GM19395 (cell line): ENCODE data around the gene PKM.

ENCODE experiments used
- ATAC-seq: cut with Tn5 transposase; IDR thresholded peaks from one replicate; pipeline ENCODE4 v1.9.1; 2021; ENCODE audit warnings: mild to moderate bottlenecking, moderate library complexity; ENCODE audit not compliant: unreplicated experiment

The PKM gene

GRCh38 chr15:72161361-72162132 is 69.4 kb downstream of the PKM start:
- ATAC-seq, result no peak

- no peak for ATAC-seq
Observed at GRCh38 chr15:72160696-72161245, 70.2 kb downstream of the PKM start.

DNA sequence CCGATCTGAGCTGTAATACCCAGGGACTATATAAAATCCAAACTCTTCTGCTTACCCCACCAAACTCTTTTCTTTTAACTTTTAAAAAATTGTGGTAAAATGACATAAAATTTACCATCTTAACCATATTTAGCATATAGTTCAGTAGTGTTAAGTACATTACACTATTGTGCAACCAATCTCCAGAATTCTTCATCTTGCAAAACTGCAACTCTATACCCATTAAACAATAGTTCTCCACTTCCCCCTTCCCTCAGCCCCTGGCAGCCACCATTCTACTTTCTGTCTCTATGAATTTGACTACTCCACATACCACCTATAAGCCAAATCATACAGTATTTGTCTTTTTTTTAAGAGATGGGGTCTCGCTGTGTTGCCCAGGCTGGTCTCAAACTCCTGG is 74.1 kb downstream of the PKM start:
- no peak for ATAC-seq

GRCh38 chr15:72155635-72156616 is 75.1 kb downstream of the PKM start:
- peak; percentile 68 for ATAC-seq

GRCh38 chr15:72155003-72155621 is 75.9 kb downstream of the PKM start:
- ATAC-seq, result no peak

GRCh38 chr15:72154316-72154715 is 76.7 kb downstream of the PKM start:
- ATAC-seq, result no peak

GRCh38 chr15:72153269-72154000 is 77.6 kb downstream of the PKM start:
- ATAC-seq, result no peak
